GM21390 (cell line): ENCODE data around the gene TMEM217.
"Not testable (repeated sequence)": the region's sequence is repeated elsewhere in the genome, so short reads cannot be mapped to it uniquely, and the experiment has no call there.

Experiments used
- ATAC-seq: cut with Tn5 transposase; IDR thresholded peaks from one replicate; pipeline ENCODE4 v1.9.1; 2021; ENCODE audit not compliant: unreplicated experiment

Gene TMEM217

GRCh38 chr6:37218511-37218910 lies 39.4 kb downstream of the TMEM217 start:
- no peak for ATAC-seq

DNA sequence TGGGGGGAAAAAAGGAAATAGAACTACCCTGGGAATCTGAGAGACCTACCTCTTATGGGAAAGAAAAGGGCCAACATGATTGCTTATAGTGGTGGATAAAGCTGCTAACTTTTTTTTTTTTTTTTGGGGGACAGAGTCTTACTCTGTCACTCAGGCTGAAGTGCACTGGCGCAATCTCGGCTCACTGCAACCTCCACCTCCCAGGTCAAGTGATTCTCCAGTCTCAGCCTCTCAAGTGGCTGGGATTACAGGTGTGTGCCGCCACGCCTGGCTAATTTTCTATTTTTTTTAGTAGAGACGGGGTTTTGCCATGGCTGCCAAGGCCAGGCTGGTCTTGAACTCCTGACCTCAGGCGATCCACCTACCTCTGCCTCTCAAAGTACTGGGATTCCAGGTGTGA lies 39.9 kb downstream of the TMEM217 start:
- no peak for ATAC-seq

GRCh38 chr6:37212268-37212667 lies 45.7 kb downstream of the TMEM217 start:
- no peak for ATAC-seq

- ATAC-seq, result no peak
Observed at GRCh38 chr6:37210313-37210968, 47.5 kb downstream of the TMEM217 start.

DNA sequence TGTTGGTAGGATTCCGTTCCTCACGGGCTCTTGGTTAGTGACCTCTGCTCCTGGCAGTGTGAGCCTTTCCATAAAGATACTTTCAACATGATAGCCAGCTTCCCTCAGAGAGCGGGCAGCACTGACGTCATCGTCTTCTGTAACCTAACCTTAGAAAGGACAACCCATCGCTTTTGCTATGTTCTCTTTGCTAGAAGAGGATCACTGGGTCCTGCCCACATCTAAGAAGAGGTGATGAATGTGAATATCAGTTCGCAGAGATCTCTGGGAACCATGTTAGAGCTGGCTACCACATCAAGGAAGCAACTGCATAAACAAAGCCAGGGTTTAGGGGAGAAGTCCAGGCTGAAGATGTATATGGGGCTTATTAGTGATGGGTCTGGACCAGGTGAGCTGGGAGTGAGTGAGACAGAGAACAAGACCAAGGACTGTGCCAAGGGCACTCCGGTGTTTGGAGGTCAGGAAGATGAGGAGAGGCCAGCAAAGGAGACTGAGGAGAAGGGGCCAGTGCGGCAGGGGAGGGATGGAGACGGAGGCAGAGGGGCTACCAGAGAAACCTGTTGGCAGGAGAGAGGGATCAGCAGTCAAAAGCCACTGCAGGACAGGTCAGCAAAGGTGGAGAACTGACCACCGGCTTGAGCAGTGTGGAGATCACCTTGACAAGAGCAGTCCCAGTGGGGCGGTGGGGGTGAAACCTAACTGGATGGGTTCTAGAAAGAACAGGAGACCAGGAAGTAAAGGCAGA lies 48.3 kb downstream of the TMEM217 start:
- no peak for ATAC-seq

GRCh38 chr6:37208793-37209192 lies 49.2 kb downstream of the TMEM217 start:
- no peak for ATAC-seq

- peak; percentile 73 for ATAC-seq
Observed at GRCh38 chr6:37207903-37208456, 50.0 kb downstream of the TMEM217 start.

DNA sequence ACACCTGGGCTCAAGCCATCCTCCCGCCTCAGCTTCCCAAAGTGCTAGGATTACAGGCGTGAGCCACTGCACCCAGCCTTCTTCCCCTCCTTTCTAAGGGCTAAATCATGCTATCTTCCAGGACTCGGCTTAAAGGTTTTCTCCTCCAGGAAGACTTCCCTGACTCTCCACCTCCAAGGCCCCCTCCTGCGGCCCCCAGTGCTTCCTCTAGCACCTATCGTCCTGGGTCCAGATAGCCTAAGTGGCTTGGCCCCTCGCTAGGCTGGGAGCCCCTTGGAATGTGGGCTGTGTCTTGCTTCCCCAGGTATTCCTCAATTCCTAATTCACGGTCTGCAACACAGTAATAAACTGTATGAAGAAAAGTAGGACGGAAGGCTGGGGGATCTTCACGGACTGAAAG lies 51.3 kb downstream of the TMEM217 start:
- ATAC-seq, result no peak

DNA sequence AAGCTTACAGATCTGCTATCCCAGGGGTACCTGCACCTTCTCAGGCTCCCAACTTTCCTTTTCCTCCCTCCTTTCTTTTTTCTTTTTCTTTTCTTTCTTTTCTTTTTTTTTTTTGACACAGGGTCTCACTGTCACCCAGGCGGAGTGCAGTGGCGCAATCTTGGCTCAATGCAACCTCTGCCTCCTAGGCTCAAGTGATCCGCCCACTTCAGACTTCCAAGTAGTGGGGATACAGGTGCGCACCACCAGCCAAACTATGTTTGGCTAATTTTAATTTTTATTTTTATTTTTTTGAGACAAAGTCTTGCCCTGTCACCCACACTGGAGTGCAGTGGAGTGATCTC lies 52.0 kb downstream of the TMEM217 start:
- ATAC-seq, result no peak

GRCh38 chr6:37205175-37205996 lies 52.6 kb downstream of the TMEM217 start:
- ATAC-seq, result no peak

DNA sequence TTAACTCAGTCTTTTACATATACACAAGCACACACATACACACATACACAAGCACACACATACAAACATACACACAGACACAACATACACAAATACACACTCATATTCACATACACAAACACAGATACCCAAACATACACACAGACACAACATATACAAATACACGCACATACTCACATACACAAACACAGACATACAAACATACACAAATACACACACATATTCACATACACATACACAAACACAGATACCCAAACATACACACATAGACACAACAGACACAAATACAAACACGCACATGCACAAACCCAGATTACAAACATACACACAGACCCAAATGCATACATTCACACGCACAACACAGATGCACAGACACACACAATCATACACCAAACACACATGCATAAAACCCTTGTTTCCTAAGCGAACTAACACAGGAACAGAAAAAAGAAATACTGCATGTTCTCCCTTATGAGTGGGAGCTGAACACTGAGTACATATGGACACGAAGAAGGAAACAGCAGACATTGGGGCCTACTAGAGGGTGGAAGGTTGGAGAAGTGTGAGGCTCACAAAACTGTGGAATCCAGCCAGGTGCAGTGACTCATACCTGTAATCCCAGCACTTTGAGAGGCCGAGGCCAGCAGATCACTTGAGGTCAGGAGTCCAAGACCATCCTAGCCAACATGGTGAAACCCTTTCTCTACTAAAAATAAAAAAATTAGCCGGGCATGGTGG lies 53.8 kb downstream of the TMEM217 start:
- ATAC-seq, result no peak

DNA sequence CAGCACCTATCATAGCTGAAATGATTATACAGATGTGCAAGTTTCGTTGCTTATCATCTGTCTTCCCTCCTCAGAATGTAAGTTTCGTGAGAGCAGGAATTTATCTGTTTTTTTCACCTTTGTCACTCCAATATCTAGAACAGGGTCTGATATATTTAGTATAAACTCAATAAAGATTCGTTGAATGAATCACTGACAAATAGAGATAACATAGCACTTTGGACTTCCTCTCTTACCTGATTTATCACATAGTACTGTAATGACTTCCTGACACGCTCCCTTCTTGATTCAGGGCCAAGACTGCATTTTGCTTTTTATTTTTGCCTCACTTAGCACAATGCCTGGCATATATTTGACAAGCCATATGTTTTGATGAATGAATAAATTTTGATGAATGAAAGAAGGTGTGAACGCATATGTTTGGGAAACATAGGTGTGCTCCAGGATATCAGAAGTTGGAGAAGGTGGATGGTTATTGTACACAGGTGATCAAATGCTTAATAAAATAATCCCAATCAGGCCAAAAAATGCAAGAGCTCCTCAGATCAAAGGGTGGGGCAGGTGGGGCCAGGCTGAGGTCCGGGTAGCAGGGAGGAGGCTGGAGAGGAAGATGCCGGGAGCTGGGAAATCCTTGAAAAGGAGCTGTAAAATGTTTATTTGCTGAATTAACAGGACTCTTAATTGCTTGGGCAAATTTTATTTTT lies 55.0 kb downstream of the TMEM217 start:
- ATAC-seq, result no peak

- no peak for ATAC-seq
Observed at GRCh38 chr6:37201726-37202125, 56.2 kb downstream of the TMEM217 start.

- ATAC-seq, result no peak
Observed at GRCh38 chr6:37200085-37200484, 57.9 kb downstream of the TMEM217 start.

GRCh38 chr6:37196451-37196850 lies 61.5 kb downstream of the TMEM217 start:
- not testable (repeated sequence) for ATAC-seq

- not testable (repeated sequence) for ATAC-seq
Observed at GRCh38 chr6:37194886-37195285, 63.1 kb downstream of the TMEM217 start.

DNA sequence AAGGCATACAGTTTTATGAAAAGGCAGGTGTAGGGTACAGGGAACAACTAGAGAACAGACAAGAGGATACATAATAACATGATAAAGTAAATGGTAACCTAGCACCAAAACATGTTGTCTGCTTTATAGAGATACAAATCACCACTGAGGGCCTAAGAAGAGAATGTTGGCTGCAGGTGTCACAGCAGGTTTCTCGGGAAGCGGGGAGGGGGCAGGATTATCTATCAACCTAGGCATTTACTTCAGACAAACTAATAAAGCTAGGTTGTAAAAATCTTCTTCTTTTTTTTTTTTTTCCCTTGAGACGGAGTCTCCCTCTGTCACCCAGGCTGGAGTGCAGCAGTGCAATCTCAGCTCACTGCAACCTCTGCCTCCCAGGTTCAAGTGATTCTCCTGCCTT lies 65.3 kb downstream of the TMEM217 start:
- no peak for ATAC-seq

DNA sequence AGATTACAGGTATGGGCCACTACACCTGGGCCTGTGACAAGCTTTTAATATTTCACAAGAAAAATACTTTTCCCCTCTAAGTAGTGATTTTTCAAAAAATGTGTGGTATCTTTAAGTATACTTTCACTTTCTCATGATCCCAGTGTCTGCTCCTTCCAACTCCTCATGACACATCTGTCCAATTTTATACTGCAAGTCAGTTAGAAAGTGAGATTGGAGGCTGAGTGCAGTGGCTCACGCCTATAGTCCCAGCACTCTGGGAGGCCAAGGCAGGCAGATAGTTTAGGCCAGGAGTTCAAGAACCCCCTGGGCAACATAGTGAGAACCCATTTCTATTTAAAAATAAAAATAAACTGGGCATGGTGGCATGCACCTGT lies 67.8 kb downstream of the TMEM217 start:
- no peak for ATAC-seq

DNA sequence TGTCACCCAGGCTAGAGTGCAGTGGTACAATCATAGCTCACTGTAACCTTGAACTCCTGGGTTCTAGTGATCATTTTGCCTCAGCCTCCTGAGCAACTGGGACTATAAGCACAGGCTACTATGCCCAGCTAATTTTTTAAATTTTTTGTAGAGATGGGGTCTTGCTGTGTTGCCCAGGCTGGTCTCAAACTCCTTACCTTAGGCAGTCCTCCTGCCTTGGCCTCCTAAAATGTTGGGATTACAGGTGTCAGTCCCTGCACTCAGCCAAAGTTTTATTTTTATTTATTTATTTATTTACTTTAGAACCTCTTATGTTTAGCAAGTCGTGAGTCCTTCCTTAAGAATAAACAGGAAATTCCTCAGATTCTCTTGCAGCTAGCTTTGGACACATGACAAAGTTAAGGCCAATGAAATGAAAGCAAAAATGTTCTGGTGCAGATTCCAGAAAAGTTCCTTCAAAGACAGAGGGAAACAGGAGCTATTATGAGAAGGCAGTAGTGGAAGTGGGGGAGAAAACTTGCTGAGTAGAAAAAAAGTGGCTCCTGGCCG lies 68.9 kb downstream of the TMEM217 start:
- no peak for ATAC-seq
